B cell (primary cell): ENCODE results near the gene ARL3. TPM values are rescaled to one million over a fixed set of nuclear protein-coding genes. Genes with fewer than 3 reads are reported as not detected.
A peak's percentile ranks its signal among the peaks of the same experiment; 100 is the strongest.

ENCODE experiments used
- ATAC-seq: fragments of 200-7000 bp; cut with Tn5 transposase; one replicate; pipeline ENCODE4 v1.10.0; 2021; ENCODE audit warnings: low read depth, mild to moderate bottlenecking, moderate number of reproducible peaks, moderate library complexity
- CTCF ChIA-PET: fragments of 350-600 bp; sonication (Branson Sonifier 250); formaldehyde crosslinking; loops from one replicate; lab custom pipeline; 2021; ENCODE audit warnings: antibody characterized with exemption, inconsistent platforms; lab: Charles Lee
- POLR2A ChIA-PET: fragments of 350-600 bp; sonication (Branson Sonifier 250); formaldehyde crosslinking; loops from one replicate; lab custom pipeline; 2021; ENCODE audit warnings: antibody characterized with exemption; lab: Charles Lee
- DNase-seq: peaks from one replicate; pipeline ENCODE4 v3.0.0; 2013
- H2AFZ ChIP-seq: 2 replicates; pipeline ENCODE4 v1.6.1; 2012; ENCODE audit warnings: mild to moderate bottlenecking, low read depth, low read length; ENCODE audit not compliant: insufficient read depth, poor library complexity, severe bottlenecking
- H3K27ac ChIP-seq, 2 donors: 1 replicate in 1 of 2; 2 replicates in 1 of 2; pipeline ENCODE4 v1.5.1; 2012 to 2013; ENCODE audit warnings: low read length in 2 of 2, mild to moderate bottlenecking in 2 of 2, moderate library complexity in 1 of 2
- H3K27me3 ChIP-seq, 4 experiments: fragments of 200-600 bp in 1 of 4; sonication (generic) in 1 of 4; replicated peaks in 1 of 4; 1 replicate in 2 of 4; 2 replicates in 2 of 4; pipeline versions ENCODE4 v1.6.1 to v1.7.0; 2013 to 2016; ENCODE audit warnings: low read length in 3 of 4, mild to moderate bottlenecking in 2 of 4, mixed read lengths in 1 of 4, moderate library complexity in 1 of 4; ENCODE audit not compliant: insufficient read depth in 4 of 4, control insufficient read depth in 3 of 4; ENCODE audit errors: control extremely low read depth in 1 of 4
- H3K36me3 ChIP-seq, 2 experiments: replicated peaks in 1 of 2; 1 replicate in 1 of 2; 2 replicates in 1 of 2; pipeline versions ENCODE4 v1.6.1 to v1.7.1; 2013; ENCODE audit warnings: low read length in 1 of 2; ENCODE audit not compliant: insufficient read depth in 2 of 2, control insufficient read depth in 1 of 2; ENCODE audit errors: control extremely low read depth in 1 of 2, extremely low read depth in 1 of 2
- H3K4me1 ChIP-seq, 2 donors: fragments of 200-600 bp in 1 of 2; sonication (generic) in 1 of 2; 1 replicate in 1 of 2; 2 replicates in 1 of 2; pipeline versions ENCODE4 v1.5.1 to v1.6.1; 2013 to 2017; ENCODE audit warnings: low read length in 2 of 2; ENCODE audit not compliant: control insufficient read depth in 2 of 2, insufficient read depth in 2 of 2
- H3K4me2 ChIP-seq: replicated peaks from 2 replicates; pipeline ENCODE3; 2012; ENCODE audit warnings: mild to moderate bottlenecking, low read depth, low read length; ENCODE audit not compliant: poor library complexity, severe bottlenecking
- H3K4me3 ChIP-seq, 5 experiments: fragments of 200-600 bp in 1 of 5; sonication (generic) in 1 of 5; 1 replicate in 3 of 5; 2 replicates in 2 of 5; pipeline versions ENCODE4 v1.5.1 to v1.7.0; 2011 to 2016; ENCODE audit warnings: low read length in 4 of 5, mild to moderate bottlenecking in 4 of 5, low read depth in 2 of 5, control low read depth in 1 of 5, moderate library complexity in 1 of 5; ENCODE audit not compliant: insufficient read depth in 1 of 5; ENCODE audit errors: control extremely low read depth in 1 of 5, extremely low read depth in 1 of 5
- H3K79me2 ChIP-seq: fragments of 200-600 bp; sonication (generic); one replicate; pipeline ENCODE4 v1.6.0; 2016; ENCODE audit warnings: low read length; ENCODE audit not compliant: control insufficient read depth, insufficient read depth
- H3K9ac ChIP-seq: fragments of 200-600 bp; sonication (generic); 2 replicates; pipeline ENCODE4 v1.6.1; 2017; ENCODE audit warnings: mild to moderate bottlenecking, low read length, moderate library complexity
- H3K9me3 ChIP-seq, 3 donors: one replicate each; pipeline versions ENCODE4 v1.6.1 to v1.7.1; 2013; ENCODE audit warnings: low read length in 2 of 3; ENCODE audit not compliant: control insufficient read depth in 2 of 3, insufficient read depth in 1 of 3; ENCODE audit errors: control extremely low read depth in 1 of 3
- H4K20me1 ChIP-seq: 2 replicates; pipeline ENCODE4 v1.6.0; 2012; ENCODE audit warnings: mild to moderate bottlenecking, low read length; ENCODE audit not compliant: insufficient read depth, control insufficient read depth, poor library complexity, severe bottlenecking
- H3K27ac Mint-ChIP-seq: one replicate; pipeline ENCODE4 v1.8.0; 2021; ENCODE audit warnings: mixed read lengths
- H3K27me3 Mint-ChIP-seq: one replicate; pipeline ENCODE4 v1.8.0; 2021; ENCODE audit warnings: mixed read lengths
- H3K4me1 Mint-ChIP-seq: one replicate; pipeline ENCODE4 v1.8.0; 2021; ENCODE audit warnings: mixed read lengths
- H3K4me3 Mint-ChIP-seq: one replicate; pipeline ENCODE4 v1.8.0; 2021; ENCODE audit warnings: mixed read lengths
- H3K9me3 Mint-ChIP-seq: one replicate; pipeline ENCODE4 v1.8.0; 2022; ENCODE audit warnings: mixed read lengths; ENCODE audit not compliant: insufficient read depth
- CTCF ChIP-seq: fragments of 200-600 bp; IDR thresholded peaks from one replicate; pipeline ENCODE4 v1.8.0; 2022; ENCODE audit warnings: antibody characterized with exemption, mild to moderate bottlenecking
- EZH2 ChIP-seq: IDR thresholded peaks from 2 replicates; pipeline ENCODE4 v1.6.1; 2012; ENCODE audit warnings: borderline replicate concordance, low read depth, mild to moderate bottlenecking, moderate library complexity, low read length; ENCODE audit not compliant: insufficient read depth, poor library complexity, severe bottlenecking
- WGBS: methylation state at CpG from one replicate; pipeline ENCODE4 v1.1.5; 2013; ENCODE audit warnings: missing lambda C conversion rate; ENCODE audit not compliant: insufficient coverage; 5-methylcytosine and 5-hydroxymethylcytosine counted together
- intact Hi-C: fragments of 100-400 bp; cut with micrococcal nuclease; formaldehyde crosslinking; loops from one replicate; pipeline ENCODE4 v1.10.0; 2022
- polyA plus RNA-seq: library from polyadenylated mRNA; depleted of rRNA; stranded (reverse); fragments of >200 nt; gene quantifications from 2 replicates; pipeline ENCODE4 v1.2.3, GENCODE V29; 2012
- total RNA-seq, 2 donors: library from RNA; stranded (reverse); fragments of 120-200 nt in 1 of 2; gene quantifications; 1 replicate in 1 of 2; 2 replicates in 1 of 2; pipeline versions ENCODE4 v1.2.3 to v1.2.4, GENCODE V29; 2013 to 2022

The ARL3 gene
- total and polyA plus RNA-seq, 2 donors (not counting 1 experiment from before 2014, with no cell fraction given) = 0.91 to 5.5 TPM

- Histone ChIP-seq H3K4me3 (no peak overlapping the region), H3K27me3 (no peaks in the 10 kb centered on the region), H3K9me3 (no peaks in the 10 kb centered on the region), H2AFZ (no peak overlapping the region), H4K20me1 (no peaks in the 10 kb centered on the region), H3K9ac (no peak overlapping the region), H3K4me1 (peaks cover 31 to 34% of the 10 kb centered on the region in 2 donors), H3K27ac (no peak overlapping the region), H3K36me3 (no peaks in the 10 kb centered on the region), H3K4me2 (peak overlapping the region; percentile 60), H3K79me2 (no peaks in the 10 kb centered on the region)
- ChIA-PET POLR2A (interaction anchor here (0.8 to 6.0 kb wide), 5 partner anchors 11 to 39 kb away, joined by 3 to 49 read pairs (median 4); partner anchors contain the start of genes ARL3 and TRIM8), CTCF (interaction anchor here (0.7 to 7.3 kb wide), 6 partner anchors 15 to 39 kb away, joined by 3 to 50 read pairs (median 4); partner anchors contain the start of gene TRIM8)
- H3K27ac Mint-ChIP-seq = peak overlapping the region; percentile 80
- DNase-seq (no peak), ATAC-seq (no peak)
- peak overlapping the region; percentile 70 for H3K4me3 Mint-ChIP-seq
- TF ChIP-seq CTCF (no peak), EZH2 (no peak)
- no peaks in the 10 kb centered on the region for H3K27me3 Mint-ChIP-seq
- WGBS = 70% methylated on average over 8 of the region's 8 CpGs
- H3K9me3 Mint-ChIP-seq = no peaks in the 10 kb centered on the region
- intact Hi-C loops = loop anchor here (5.0 kb wide), 1 partner anchor 37 kb away; the partner anchor contains the start of genes ARL3 and SFXN2
- peaks cover 42% of the 10 kb centered on the region for H3K4me1 Mint-ChIP-seq
Observed at GRCh38 chr10:102675011-102675665, 39.1 kb downstream of the ARL3 start.

GRCh38 chr10:102674566-102674965 lies 39.6 kb downstream of the ARL3 start:
- Mint-ChIP-seq H3K9me3 (no peaks in the 10 kb centered on the region), H3K27ac (peak overlapping the region; percentile 68), H3K4me3 (peak overlapping the region; percentile 44), H3K4me1 (peaks cover 42% of the 10 kb centered on the region), H3K27me3 (no peaks in the 10 kb centered on the region)
- H3K4me1 ChIP-seq = peaks cover 31 to 34% of the 10 kb centered on the region in 2 donors
- no peaks in the 10 kb centered on the region for H3K79me2 ChIP-seq
- intact Hi-C loops = no loop called here
- H3K9me3 ChIP-seq = no peaks in the 10 kb centered on the region
- no peak overlapping the region for H3K27ac ChIP-seq
- H3K4me3 ChIP-seq = peak overlapping the region in 1 of 5 experiments; percentile 4
- H2AFZ ChIP-seq = no peak overlapping the region
- WGBS = 15% methylated on average over 2 of the region's 2 CpGs
- ChIA-PET POLR2A (interaction anchor here (1.1 to 6.0 kb wide), 4 partner anchors 10 to 32 kb away, joined by 3 to 49 read pairs (median 7); partner anchors contain the start of gene TRIM8), CTCF (interaction anchor here (1.0 to 7.3 kb wide), 4 partner anchors 16 to 39 kb away, joined by 4 to 50 read pairs (median 8); partner anchors contain the start of gene TRIM8)
- ATAC-seq (no peak), DNase-seq (no peak)
- H4K20me1 ChIP-seq = no peaks in the 10 kb centered on the region
- no peak for TF ChIP-seq EZH2
- no peak for TF ChIP-seq CTCF
- peak overlapping the region; percentile 60 for H3K4me2 ChIP-seq
- no peaks in the 10 kb centered on the region for H3K36me3 ChIP-seq
- H3K27me3 ChIP-seq = no peaks in the 10 kb centered on the region
- peak overlapping the region; percentile 35 for H3K9ac ChIP-seq
